HCT116 (cell line): ENCODE results near the gene TUBA1C. TPM values are rescaled to one million over a fixed set of nuclear protein-coding genes. Genes with fewer than 3 reads are reported as not detected.

ENCODE experiments used
- ATAC-seq: fragments of 200-7000 bp; cut with Tn5 transposase; 2 replicates; pipeline ENCODE4 v1.9.1; 2020; ENCODE audit warnings: mild to moderate bottlenecking, moderate library complexity
- BruUV-seq: library from RNA; stranded (reverse); fragments of 400-500 nt; replicated peaks from 2 replicates; lab custom pipeline; 2021; lab: Mats Ljungman, UMichigan
- CTCF ChIA-PET: fragments of 300-600 bp; sonication (Branson Sonifier 250); formaldehyde crosslinking; loops from one replicate; lab custom pipeline; 2021; ENCODE audit warnings: antibody characterized with exemption; lab: Charles Lee
- POLR2A ChIA-PET: fragments of 300-600, 350-600 bp; sonication (Branson Sonifier 250); formaldehyde crosslinking; loops from one replicate; lab custom pipeline; 2021; ENCODE audit warnings: antibody characterized with exemption; lab: Charles Lee
- RAD21 ChIA-PET, 2 experiments: fragments of 300-600 bp; sonication (Branson Sonifier 250); formaldehyde crosslinking; loops; one replicate each; lab custom pipeline; 2023; ENCODE audit warnings: low total read pairs in 2 of 2; ENCODE audit not compliant: uncharacterized antibody in 2 of 2, unreplicated experiment in 2 of 2, low non-redundant PET in 1 of 2; lab: Charles Lee
- DNase-seq: peaks from one replicate; pipeline ENCODE4 v3.0.0-alpha.2; 2010; ENCODE audit warnings: low read depth, low spot score
- H2AFZ ChIP-seq: fragments of 200-600 bp; shearing (Covaris generic), sonication (generic); 2 replicates; pipeline ENCODE4 v1.6.1; 2017; ENCODE audit warnings: low read depth, mixed run types, mixed read lengths, antibody characterized with exemption, low read length; ENCODE audit not compliant: poor library complexity, severe bottlenecking
- H3K27ac ChIP-seq: 2 replicates; pipeline ENCODE4 v1.5.1; 2012; ENCODE audit warnings: low read depth, low read length
- H3K27me3 ChIP-seq: fragments of 200-600 bp; sonication (generic); 2 replicates; pipeline ENCODE4 v1.6.1; 2016; ENCODE audit warnings: mixed run types, low read length, mixed read lengths; ENCODE audit not compliant: insufficient read depth
- H3K36me3 ChIP-seq, 2 experiments: fragments of 200-500 bp in 1 of 2; fragments of 200-600 bp in 1 of 2; sonication (Bioruptor generic) in 1 of 2; sonication (generic) in 1 of 2; 2 replicates each; pipeline versions ENCODE4 v1.5.1 to v1.6.1; 2014 to 2016; ENCODE audit warnings: low read length in 2 of 2, inconsistent platforms in 1 of 2, mixed read lengths in 1 of 2, mixed run types in 1 of 2; ENCODE audit not compliant: insufficient read depth in 2 of 2, control insufficient read depth in 1 of 2
- H3K4me1 ChIP-seq, 2 experiments: fragments of 200-600 bp in 1 of 2; sonication (generic) in 1 of 2; 2 replicates each; pipeline versions ENCODE4 v1.5.1 to v1.6.1; 2012 to 2017; ENCODE audit warnings: low read length in 2 of 2, inconsistent platforms in 1 of 2, mild to moderate bottlenecking in 1 of 2, mixed read lengths in 1 of 2, mixed run types in 1 of 2, moderate library complexity in 1 of 2; ENCODE audit not compliant: insufficient read depth in 2 of 2, control insufficient read depth in 1 of 2
- H3K4me2 ChIP-seq: fragments of 200-600 bp; sonication (generic); 2 replicates; pipeline ENCODE4 v1.6.1; 2017; ENCODE audit warnings: mixed run types, low read length, mixed read lengths
- H3K4me3 ChIP-seq, 2 experiments: fragments of 200-600 bp in 1 of 2; sonication (generic) in 1 of 2; replicated peaks in 1 of 2; 2 replicates each; pipeline ENCODE4 v1.5.1; 2011 to 2016; ENCODE audit warnings: low read length in 2 of 2, control low read depth in 1 of 2, low read depth in 1 of 2, mild to moderate bottlenecking in 1 of 2, mixed read lengths in 1 of 2, mixed run types in 1 of 2
- H3K79me2 ChIP-seq: fragments of 200-600 bp; sonication (generic); 2 replicates; pipeline ENCODE4 v1.6.1; 2017; ENCODE audit warnings: mild to moderate bottlenecking, mixed run types, low read length, moderate library complexity, mixed read lengths; ENCODE audit not compliant: insufficient read depth
- H3K9ac ChIP-seq: fragments of 200-600 bp; sonication (generic); 2 replicates; pipeline ENCODE4 v1.6.1; 2016; ENCODE audit warnings: low read length, mixed read lengths
- H3K9me2 ChIP-seq: fragments of 200-600 bp; sonication (generic), shearing (Covaris generic); 2 replicates; pipeline ENCODE4 v1.6.1; 2017; ENCODE audit warnings: mixed run types, mild to moderate bottlenecking, moderate library complexity; ENCODE audit not compliant: insufficient read depth
- H3K9me3 ChIP-seq, 2 experiments: fragments of 200-500 bp in 1 of 2; fragments of 200-600 bp in 1 of 2; sonication (Bioruptor generic) in 1 of 2; sonication (generic) in 1 of 2; 2 replicates each; pipeline ENCODE4 v1.6.1; 2014 to 2017; ENCODE audit warnings: low read length in 2 of 2, mixed read lengths in 2 of 2, inconsistent platforms in 1 of 2, low read depth in 1 of 2, mild to moderate bottlenecking in 1 of 2, mixed run types in 1 of 2, moderate library complexity in 1 of 2; ENCODE audit not compliant: control insufficient read depth in 1 of 2, insufficient read depth in 1 of 2
- H4K20me1 ChIP-seq: fragments of 200-600 bp; sonication (generic), shearing (Covaris generic); 2 replicates; pipeline ENCODE4 v1.6.1; 2017; ENCODE audit warnings: mixed run types, mild to moderate bottlenecking, moderate library complexity; ENCODE audit not compliant: insufficient read depth
- REST ChIP-seq: IDR thresholded peaks from 2 replicates; pipeline ENCODE4 v1.6.1; 2012; ENCODE audit warnings: low read depth
- ZFX ChIP-seq: fragments of 450-650 bp; IDR thresholded peaks from 2 replicates; pipeline ENCODE4 v1.6.1; 2017
- ZNF274 ChIP-seq: fragments of 200-500 bp; sonication (Bioruptor generic); IDR thresholded peaks from 2 replicates; pipeline ENCODE4 v1.6.1; 2014; ENCODE audit warnings: mild to moderate bottlenecking, low read depth, low read length, inconsistent platforms
- intact Hi-C: fragments of 100-400 bp; cut with micrococcal nuclease; formaldehyde crosslinking; loops from 2 replicates; pipeline ENCODE4 v1.10.0; 2022
- total RNA-seq: library from RNA; stranded (reverse); gene quantifications from one replicate; pipeline ENCODE4 v1.2.1, GENCODE V29; 2021; ENCODE audit not compliant: unreplicated experiment
- TF ChIP-seq, protein P1 (sequence below), 3 experiments: fragments of 200-600 bp in 1 of 3; sonication (generic) in 1 of 3; IDR thresholded peaks in 2 of 3; conservative IDR thresholded peaks in 1 of 3; 2 replicates each; pipeline ENCODE4 v1.5.1; 2012 to 2017; ENCODE audit warnings: low read depth in 2 of 3, low read length in 2 of 3, antibody characterized with exemption in 1 of 3, borderline replicate concordance in 1 of 3, control low read depth in 1 of 3, mild to moderate bottlenecking in 1 of 3, mixed read lengths in 1 of 3, mixed run types in 1 of 3, moderate library complexity in 1 of 3; ENCODE audit not compliant: insufficient read depth in 1 of 3

Gene TUBA1C
- total RNA-seq, 1 experiment from 2014 or later: 571 TPM

- Histone ChIP-seq H3K9ac (no peak overlapping the region), H3K9me3 (no peaks in the 10 kb centered on the region), H3K4me1 (no peaks in the 10 kb centered on the region), H3K27me3 (no peaks in the 10 kb centered on the region), H3K79me2 (peaks cover 4% of the 10 kb centered on the region; the same call in 1 of the 2 replicates), H3K4me3 (no peak overlapping the region), H4K20me1 (peaks cover 13% of the 10 kb centered on the region; the same call in 1 of the 2 replicates), H3K36me3 (peaks cover 7 to 17% of the 10 kb centered on the region in 2 experiments), H3K4me2 (no peak overlapping the region), H3K27ac (no peak overlapping the region), H3K9me2 (no peaks in the 10 kb centered on the region), H2AFZ (no peak overlapping the region)
- ChIA-PET RAD21 (no interaction called here), POLR2A (interaction anchor here (1.2 to 1.7 kb wide), 4 partner anchors 8 to 13 kb away, joined by 3 to 7 read pairs (median 4); no protein-coding TSS in a partner anchor), CTCF (interaction anchor here (1.4 kb wide), 1 partner anchor 20 kb away, joined by 7 read pairs; no protein-coding TSS in a partner anchor)
- DNase-seq: no peak
- TF ChIP-seq ZFX (no peak), ZNF274 (no peak), REST (no peak)
- TF ChIP-seq, protein P1, sequence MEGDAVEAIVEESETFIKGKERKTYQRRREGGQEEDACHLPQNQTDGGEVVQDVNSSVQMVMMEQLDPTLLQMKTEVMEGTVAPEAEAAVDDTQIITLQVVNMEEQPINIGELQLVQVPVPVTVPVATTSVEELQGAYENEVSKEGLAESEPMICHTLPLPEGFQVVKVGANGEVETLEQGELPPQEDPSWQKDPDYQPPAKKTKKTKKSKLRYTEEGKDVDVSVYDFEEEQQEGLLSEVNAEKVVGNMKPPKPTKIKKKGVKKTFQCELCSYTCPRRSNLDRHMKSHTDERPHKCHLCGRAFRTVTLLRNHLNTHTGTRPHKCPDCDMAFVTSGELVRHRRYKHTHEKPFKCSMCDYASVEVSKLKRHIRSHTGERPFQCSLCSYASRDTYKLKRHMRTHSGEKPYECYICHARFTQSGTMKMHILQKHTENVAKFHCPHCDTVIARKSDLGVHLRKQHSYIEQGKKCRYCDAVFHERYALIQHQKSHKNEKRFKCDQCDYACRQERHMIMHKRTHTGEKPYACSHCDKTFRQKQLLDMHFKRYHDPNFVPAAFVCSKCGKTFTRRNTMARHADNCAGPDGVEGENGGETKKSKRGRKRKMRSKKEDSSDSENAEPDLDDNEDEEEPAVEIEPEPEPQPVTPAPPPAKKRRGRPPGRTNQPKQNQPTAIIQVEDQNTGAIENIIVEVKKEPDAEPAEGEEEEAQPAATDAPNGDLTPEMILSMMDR (IDR thresholded peaks at IDR 0.05 in 2 of 3, conservative IDR thresholded peaks at IDR 0.05 in 1 of 3; ENCODE audit: borderline replicate concordance in 1 of 3, insufficient read depth in 1 of 3, low read depth in 2 of 3, low read length in 2 of 3): no peak
- no peak for ATAC-seq
- no TSS peak for BruUV-seq
- intact Hi-C loops: no loop called here
Measured at GRCh38 chr12:49276304-49277290, 11.7 kb downstream of the TUBA1C start.
